GM18858 (cell line): Measurements from ENCODE around the gene URM1.

Experiments used
- ATAC-seq: cut with Tn5 transposase; IDR thresholded peaks from one replicate; pipeline ENCODE4 v1.9.1; 2021; ENCODE audit not compliant: unreplicated experiment

Gene URM1

DNA sequence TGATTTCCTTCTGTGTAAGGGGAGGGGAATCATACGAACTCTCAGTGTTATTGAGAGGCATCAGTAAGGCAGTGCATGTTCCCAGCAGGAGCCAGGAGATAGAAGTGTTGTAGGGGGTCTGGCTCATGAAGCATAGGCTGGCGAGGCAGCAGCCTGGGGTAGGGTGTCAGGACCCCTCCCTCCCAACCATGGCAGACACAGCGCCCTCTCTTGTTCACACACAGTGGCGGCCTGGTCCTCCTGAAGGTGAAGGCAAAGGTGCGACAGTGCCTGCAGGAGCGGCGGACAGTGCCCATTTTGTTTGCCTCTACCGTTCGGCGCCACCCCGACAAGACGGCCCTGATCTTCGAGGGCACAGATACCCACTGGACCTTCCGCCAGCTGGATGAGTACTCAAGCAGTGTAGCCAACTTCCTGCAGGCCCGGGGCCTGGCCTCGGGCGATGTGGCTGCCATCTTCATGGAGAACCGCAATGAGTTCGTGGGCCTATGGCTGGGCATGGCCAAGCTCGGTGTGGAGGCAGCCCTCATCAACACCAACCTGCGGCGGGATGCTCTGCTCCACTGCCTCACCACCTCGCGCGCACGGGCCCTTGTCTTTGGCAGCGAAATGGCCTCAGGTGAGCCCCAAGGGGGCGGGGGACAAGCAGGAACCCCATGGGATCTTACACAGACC is 26.1 kb upstream of the URM1 start:
- ATAC-seq: no peak

GRCh38 chr9:128349125-128349524 is 22.0 kb upstream of the URM1 start:
- no peak for ATAC-seq

DNA sequence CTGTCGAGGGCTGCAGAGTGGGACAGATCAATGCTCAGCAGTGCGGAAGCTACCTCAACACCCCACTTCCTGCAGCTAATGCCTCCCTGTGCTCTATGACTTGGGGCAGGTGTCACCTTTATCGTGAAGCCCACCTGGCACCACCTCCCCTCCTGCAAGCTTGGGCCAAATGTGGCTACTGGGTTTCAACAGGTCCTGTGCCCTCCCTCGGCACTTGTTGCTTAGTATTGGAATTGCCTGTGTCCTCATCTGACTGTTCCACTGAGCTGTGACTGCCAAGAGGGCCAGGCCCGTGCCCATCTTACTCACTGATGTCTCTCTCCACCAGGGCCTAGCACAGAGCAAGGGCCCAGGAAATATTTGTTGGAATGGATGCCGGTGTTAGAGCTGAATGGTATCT is 21.4 kb upstream of the URM1 start:
- no peak for ATAC-seq

GRCh38 chr9:128355451-128355850 is 15.7 kb upstream of the URM1 start:
- ATAC-seq: no peak

DNA sequence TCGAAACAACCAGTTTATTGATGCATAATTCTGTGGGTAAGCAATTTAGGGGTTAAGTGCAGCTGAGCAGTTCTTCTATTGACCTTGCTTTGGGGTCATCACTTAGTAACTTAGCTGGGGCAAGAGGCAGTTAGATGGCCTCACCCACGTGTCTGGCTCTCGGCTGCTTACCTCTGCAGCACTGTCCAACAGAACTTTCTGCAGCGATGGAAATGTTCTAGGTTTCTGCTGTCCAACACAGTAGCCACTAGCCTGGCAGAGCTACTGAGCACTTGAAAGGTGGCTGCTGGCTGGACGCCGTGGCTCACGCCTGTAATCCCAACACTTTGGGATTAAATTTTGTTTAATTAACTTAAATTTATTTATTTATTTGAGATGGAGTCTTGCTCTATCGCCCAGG is 13.1 kb upstream of the URM1 start:
- ATAC-seq: no peak

DNA sequence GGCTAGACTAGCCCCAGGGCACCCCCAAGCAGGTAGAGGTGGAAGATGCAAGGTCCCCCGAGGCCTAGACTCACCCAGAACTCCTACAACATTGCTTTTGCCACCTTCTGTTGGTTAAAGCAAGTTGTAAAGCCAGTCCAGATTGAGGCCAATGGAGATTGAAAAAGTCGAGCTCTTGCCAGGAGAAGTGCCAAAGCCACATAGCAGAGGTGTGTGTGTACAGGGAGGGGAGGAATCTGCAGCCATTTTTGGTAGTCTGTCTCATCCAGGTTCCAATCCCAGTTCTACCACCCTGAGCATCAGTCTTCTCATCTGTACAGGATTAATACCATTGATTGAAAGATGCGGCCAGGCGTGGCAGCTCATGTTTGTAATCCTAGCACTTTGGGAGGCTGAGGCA is 12.3 kb upstream of the URM1 start:
- no peak for ATAC-seq

GRCh38 chr9:128360826-128361225 is 10.3 kb upstream of the URM1 start:
- ATAC-seq: no peak

- no peak for ATAC-seq
These were observed 9.7 kb upstream of the URM1 start for GRCh38 chr9:128361296-128361985.

GRCh38 chr9:128361986-128362646 is 9.1 kb upstream of the URM1 start:
- no peak for ATAC-seq

DNA sequence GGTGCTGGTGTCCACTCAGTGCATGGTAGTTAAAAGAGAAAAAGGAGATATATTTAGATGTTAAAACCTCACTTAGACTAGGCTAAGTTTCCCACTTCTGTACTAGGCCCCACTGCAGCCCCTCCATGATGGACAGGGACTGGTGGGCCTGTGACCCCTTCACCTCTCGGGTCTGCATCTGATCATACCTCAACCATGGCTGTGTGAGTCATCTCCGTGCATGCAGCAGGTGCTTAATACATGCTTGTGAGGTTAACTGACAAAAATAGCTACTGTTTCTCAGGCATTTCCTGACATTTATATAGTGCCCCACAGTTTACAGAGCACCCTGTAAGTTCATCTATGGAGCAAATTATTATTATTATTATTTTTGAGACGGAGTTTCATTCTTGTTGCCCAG is 8.4 kb upstream of the URM1 start:
- ATAC-seq: no peak

- ATAC-seq: no peak
These were observed 5.6 kb upstream of the URM1 start for GRCh38 chr9:128365525-128365924.

GRCh38 chr9:128369024-128369706 is 2.0 kb upstream of the URM1 start:
- no peak for ATAC-seq

GRCh38 chr9:128370367-128370751 is 815 bp upstream of the URM1 start:
- ATAC-seq: no peak

DNA sequence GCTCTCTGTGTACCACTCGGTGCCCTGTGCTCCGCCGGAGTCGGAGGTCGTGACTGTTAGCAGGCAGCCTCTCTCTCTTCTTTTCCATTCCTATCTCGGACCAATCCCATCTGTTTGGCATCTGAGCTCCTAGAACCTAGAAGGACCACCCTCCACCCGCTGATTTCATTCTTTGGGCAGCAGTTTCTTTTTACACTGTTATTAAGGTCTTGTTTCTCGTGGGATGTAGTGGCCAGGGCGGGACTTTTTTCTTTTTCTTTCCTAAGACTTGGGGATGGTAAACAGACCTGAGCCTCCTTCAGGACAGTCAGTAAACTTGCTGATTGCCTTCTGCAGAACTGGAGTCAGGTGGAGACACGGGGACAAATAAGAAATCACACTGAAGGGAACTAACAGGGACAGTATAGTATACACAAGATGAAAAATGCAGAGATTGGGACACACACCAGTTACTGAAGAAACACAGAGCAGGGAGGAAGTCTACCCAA is 500 bp downstream of the URM1 start:
- ATAC-seq: no peak

DNA sequence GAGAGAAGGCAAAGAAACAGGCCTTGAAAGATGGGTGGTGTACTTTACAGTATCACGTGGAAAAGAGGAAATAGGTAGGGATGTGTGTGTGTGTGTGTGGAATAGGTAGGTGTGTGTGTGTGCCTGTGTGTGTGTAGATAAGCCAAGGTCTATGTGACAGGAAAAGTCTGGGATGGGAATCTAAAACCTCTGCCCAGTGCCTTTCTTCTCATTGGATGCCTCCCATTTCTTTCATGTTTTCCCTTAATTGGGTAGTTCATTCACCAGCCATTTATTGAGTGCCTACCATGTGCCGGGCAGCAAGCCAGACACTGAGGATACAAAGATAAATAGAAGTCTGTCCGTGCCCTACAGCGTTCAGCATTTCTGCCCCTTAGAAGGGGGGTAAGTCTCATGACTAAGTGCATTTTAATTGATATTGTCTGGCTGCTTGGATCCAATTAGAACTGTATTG is 1.0 kb downstream of the URM1 start:
- no peak for ATAC-seq

DNA sequence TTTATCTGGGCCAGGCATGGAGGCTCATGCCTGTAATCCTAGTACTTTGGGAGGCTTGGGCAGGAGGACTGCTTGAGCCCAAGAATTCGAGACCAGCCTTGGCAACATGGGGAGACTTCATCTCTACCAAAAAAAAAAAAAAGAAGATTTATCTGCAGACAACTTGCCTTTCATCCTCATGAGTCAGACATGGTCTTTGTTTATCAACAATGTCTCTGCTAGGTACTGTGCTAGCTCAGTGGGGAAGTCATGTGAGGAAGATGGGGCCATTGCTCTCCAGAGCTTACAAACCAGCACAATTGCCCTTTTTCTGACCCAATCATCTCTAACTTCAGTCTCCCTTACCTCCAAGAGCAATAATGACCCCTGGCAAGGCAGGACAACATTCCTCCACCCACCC is 1.6 kb downstream of the URM1 start:
- no peak for ATAC-seq

DNA sequence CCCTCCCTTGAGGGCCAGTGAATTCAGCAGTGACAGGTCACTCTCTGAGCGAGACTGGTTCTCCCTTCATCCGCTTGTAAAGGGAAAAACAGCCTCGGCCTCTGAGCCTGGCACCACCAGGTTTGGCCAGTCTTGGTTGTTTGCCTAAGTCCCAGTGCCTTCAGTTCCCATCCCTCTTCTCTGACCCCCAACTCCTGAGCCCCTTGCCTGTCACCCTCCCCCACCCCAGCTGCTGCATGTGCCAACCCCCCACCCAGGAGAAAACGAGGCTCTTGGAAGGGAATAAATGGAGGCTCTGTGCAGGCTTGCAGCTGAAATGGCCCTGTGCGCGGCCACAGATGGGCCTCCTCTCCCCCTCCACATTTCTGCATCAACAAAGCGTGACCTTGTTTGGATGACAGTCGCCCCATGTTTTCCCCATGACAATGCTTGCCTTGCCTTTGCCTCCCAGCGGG is 3.1 kb downstream of the URM1 start:
- no peak for ATAC-seq

DNA sequence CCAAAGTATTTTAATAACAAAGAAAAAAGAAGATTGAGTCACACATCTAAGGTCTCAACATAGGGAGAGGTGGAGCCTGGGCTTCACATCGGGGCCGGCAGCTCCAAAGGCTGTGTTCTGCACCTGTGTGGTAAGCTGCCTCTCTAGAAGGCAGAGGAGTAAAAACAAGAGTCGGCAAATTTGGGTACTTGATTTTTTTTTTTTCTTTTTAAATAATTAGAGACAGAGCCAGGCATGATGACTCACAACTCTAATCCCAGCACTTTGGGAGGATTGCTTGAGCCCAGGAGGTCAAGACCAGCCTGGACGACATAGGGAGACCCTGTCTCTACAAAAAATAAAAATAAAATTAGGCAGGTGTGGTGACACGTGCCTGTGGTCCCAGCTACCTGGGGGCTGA is 4.7 kb downstream of the URM1 start:
- ATAC-seq: no peak

- ATAC-seq: no peak
These were observed 11.1 kb downstream of the URM1 start for GRCh38 chr9:128382261-128382660.

GRCh38 chr9:128383007-128383753 is 12.0 kb downstream of the URM1 start:
- no peak for ATAC-seq

DNA sequence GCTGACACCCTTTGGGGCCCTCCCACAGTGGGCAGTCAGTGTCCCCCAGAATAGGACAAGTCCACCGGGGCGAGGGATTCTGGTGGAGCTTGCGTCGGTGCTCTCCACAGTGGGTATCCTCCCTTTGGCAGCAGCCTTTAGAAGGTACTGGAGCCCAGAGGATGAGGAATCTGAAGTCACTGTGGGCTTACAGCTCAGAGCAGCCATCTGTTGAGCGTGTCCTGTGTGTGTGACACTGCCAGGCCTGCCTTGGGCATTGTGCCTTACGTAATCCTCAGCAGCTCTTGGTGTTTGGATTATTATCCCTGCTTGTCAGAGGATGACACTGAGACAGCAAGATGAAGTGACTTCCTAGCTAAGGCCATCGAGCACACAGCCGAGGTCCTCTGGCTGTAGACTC is 12.6 kb downstream of the URM1 start:
- no peak for ATAC-seq
